Effector memory CD4-positive, alpha-beta T cell (primary cell): ENCODE data around the gene SMPD3.

Experiments
- DNase-seq, 3 donors: peaks; one replicate each; pipeline ENCODE4 v3.0.0-alpha.2; 2020
- H3K27ac ChIP-seq: 2 replicates; pipeline ENCODE4 v1.7.0; 2013; ENCODE audit warnings: mild to moderate bottlenecking, low read length, moderate library complexity; ENCODE audit not compliant: insufficient read depth, poor library complexity, severe bottlenecking
- H3K27me3 ChIP-seq: replicated peaks from 2 replicates; pipeline ENCODE4 v1.7.0; 2013; ENCODE audit warnings: mild to moderate bottlenecking, low read length; ENCODE audit not compliant: insufficient read depth, control insufficient read depth, poor library complexity, severe bottlenecking
- H3K36me3 ChIP-seq: 2 replicates; pipeline ENCODE4 v1.7.0; 2013; ENCODE audit warnings: mild to moderate bottlenecking, low read length, moderate library complexity; ENCODE audit not compliant: control insufficient read depth, insufficient read depth
- H3K4me1 ChIP-seq: 2 replicates; pipeline ENCODE4 v1.7.0; 2013; ENCODE audit warnings: low read length, mild to moderate bottlenecking; ENCODE audit not compliant: control insufficient read depth, insufficient read depth, poor library complexity, severe bottlenecking
- H3K4me3 ChIP-seq: 2 replicates; pipeline ENCODE4 v1.7.0; 2013; ENCODE audit warnings: low read length, low read depth, mild to moderate bottlenecking; ENCODE audit not compliant: insufficient read depth, poor library complexity, severe bottlenecking
- H3K9me3 ChIP-seq: 2 replicates; pipeline ENCODE4 v1.7.0; 2013; ENCODE audit warnings: mild to moderate bottlenecking, low read length, moderate library complexity; ENCODE audit not compliant: control insufficient read depth

SMPD3 gene

DNA sequence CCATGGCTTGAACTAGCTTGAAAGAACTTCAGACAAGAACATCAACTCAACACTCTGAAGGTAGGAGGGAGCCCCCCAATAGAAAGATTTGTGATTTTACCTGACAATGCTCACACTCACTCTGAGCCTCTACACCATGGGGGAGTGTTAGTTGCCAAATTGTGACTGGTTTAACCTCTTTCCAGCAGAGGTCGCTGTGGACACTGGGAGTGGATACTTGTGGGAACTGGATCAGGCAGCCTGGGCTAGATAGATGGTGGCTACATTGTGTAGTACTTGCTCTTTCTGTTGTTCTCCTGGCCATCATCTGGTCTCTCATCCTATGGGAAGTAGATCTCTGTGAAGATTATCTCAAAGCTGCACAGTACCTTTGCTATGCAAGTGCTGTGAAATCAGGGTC lies 2.9 kb downstream of the SMPD3 start:
- H3K36me3 ChIP-seq: no peaks in the 10 kb centered on the region
- H3K9me3 ChIP-seq: no peaks in the 10 kb centered on the region
- no peak overlapping the region for H3K4me3 ChIP-seq
- H3K4me1 ChIP-seq: peaks cover 19% of the 10 kb centered on the region
- H3K27me3 ChIP-seq: peaks cover 13% of the 10 kb centered on the region
- no peak overlapping the region for H3K27ac ChIP-seq
- no peak for DNase-seq

DNA sequence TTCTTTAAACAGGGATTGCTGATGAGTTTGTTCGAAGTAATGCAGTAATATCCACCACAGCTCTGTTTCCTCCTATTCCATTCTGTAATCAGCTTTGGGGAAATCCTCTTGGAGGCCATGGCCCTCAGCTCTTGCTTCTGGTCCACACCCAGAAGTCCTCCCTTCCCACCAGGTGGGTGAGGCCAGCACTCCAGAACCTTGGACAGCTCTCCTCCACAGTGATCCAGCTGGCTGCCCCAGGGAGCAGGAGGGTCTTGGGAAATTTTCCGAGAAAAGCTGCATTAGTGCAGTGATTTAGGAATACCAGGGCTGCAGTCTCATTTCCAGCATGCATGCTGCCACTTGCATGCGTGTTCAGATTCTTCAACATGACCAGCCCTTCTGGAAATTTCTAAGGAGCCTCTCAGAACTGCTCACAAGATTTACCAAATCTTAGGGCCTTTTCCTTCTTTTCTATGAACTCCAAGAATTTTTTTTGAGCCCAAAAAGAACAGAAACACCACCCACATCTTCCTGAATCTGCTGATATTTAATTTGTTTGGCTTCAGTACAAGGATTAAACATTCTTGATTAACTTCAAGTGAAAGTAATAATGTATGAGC lies 4.2 kb downstream of the SMPD3 start:
- DNase-seq: no peak

DNA sequence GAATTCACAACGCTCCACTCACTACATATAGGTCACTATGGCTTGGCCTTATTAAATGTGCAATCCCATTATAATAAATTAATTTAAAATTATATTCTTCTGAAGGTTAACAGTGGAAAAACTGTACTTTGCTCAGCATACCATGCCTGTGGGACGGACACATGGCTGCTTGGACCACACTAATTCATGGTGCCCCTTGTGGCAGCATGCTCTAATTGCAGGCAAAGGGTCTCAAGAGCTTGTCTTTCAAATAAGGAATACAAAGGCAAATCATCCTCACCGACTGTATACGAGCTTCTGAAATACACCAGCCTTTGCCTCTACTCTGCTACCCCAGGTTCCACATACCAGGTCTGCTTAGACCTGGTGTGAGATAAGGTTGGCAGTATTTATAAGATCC lies 11.7 kb downstream of the SMPD3 start:
- Histone ChIP-seq H3K9me3 (no peaks in the 10 kb centered on the region), H3K4me1 (peaks cover 7% of the 10 kb centered on the region), H3K27me3 (no peaks in the 10 kb centered on the region), H3K36me3 (no peaks in the 10 kb centered on the region), H3K4me3 (no peak overlapping the region), H3K27ac (no peak overlapping the region)
- no peak for DNase-seq

More for the DNA sequence above, 4.2 kb downstream of the SMPD3 start:
- Histone ChIP-seq H3K4me1 (peaks cover 19% of the 10 kb centered on the region), H3K27ac (no peak overlapping the region), H3K4me3 (no peak overlapping the region), H3K36me3 (no peaks in the 10 kb centered on the region), H3K9me3 (no peaks in the 10 kb centered on the region), H3K27me3 (peaks cover 13% of the 10 kb centered on the region)

DNA sequence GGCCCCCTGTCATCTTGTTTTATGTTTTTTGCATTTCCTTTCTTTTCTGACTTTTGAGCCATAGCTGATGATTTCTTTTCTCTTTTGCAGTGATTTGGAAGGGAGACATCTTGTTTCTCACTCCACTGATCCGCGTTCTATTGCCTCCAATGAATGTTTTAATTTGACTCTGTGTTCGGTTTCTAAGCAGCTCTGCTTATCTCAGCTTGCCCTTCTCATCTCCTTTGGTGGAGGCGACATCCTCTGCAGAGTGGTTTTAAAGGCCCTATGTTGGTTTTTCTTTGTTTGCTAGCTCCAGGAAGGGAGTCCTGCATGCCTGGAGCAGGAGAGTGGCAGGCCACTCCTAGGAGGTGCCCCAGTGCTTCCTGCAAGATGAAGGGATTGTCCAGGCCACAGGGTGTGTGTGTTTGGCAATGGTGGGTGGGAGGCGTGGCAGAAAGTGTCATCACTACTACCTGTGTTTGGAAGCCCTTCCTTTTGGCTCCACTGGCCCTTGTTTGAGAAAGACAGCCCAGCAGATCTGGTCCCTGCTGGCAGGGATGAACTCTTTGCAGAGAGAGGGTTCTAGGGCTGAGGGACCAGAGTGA lies 13.6 kb downstream of the SMPD3 start:
- H3K27me3 ChIP-seq: no peaks in the 10 kb centered on the region
- H3K4me3 ChIP-seq: no peak overlapping the region
- no peaks in the 10 kb centered on the region for H3K9me3 ChIP-seq
- peaks cover 7% of the 10 kb centered on the region for H3K4me1 ChIP-seq
- no peaks in the 10 kb centered on the region for H3K36me3 ChIP-seq
- DNase-seq: no peak
- H3K27ac ChIP-seq: no peak overlapping the region

DNA sequence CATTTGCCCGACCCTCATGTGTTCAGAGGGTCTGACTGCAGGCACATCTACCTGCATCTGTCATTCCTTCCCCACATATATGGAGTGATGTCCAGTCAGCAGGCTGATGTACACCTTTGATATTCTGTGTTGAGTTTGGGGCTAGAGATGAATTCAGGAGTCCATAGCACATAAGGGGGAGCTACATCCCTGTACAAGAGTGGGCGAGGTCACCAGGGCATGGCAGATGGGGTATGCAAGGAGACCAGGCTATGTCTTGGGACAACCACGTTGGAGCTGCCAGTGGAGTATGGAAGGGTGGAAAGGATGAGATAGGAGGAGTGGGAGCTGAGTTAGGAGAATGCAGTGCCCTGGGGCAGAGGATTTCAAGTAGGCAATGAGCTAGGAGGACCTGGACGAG lies 15.0 kb downstream of the SMPD3 start:
- H3K27me3 ChIP-seq: no peaks in the 10 kb centered on the region
- H3K4me3 ChIP-seq: no peak overlapping the region
- peaks cover 7% of the 10 kb centered on the region for H3K4me1 ChIP-seq
- H3K27ac ChIP-seq: no peak overlapping the region
- H3K36me3 ChIP-seq: no peaks in the 10 kb centered on the region
- no peaks in the 10 kb centered on the region for H3K9me3 ChIP-seq
- no peak for DNase-seq

DNA sequence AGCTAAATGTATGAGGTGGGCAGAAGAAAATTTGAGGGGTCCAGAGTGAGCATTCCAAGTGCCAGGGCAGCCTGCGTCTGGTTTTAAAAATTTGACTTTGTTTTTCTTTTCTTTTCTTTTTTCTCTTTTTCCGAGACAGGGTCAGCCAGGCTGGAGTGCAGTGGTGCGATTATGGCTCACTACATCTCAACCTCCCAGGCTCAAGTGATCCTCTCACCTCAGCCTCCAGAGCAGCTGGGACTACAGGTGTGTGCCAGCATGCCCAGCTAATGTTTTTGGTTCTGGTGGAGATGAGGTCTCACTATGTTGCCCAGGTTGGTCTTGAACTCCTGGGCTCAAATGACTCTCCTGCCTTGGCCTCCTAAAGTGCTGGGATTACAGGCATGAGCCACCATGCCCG lies 15.6 kb downstream of the SMPD3 start:
- Histone ChIP-seq H3K9me3 (no peaks in the 10 kb centered on the region), H3K4me3 (no peak overlapping the region), H3K27me3 (no peaks in the 10 kb centered on the region), H3K4me1 (peaks cover 7% of the 10 kb centered on the region), H3K36me3 (no peaks in the 10 kb centered on the region), H3K27ac (no peak overlapping the region)
- no peak for DNase-seq

DNA sequence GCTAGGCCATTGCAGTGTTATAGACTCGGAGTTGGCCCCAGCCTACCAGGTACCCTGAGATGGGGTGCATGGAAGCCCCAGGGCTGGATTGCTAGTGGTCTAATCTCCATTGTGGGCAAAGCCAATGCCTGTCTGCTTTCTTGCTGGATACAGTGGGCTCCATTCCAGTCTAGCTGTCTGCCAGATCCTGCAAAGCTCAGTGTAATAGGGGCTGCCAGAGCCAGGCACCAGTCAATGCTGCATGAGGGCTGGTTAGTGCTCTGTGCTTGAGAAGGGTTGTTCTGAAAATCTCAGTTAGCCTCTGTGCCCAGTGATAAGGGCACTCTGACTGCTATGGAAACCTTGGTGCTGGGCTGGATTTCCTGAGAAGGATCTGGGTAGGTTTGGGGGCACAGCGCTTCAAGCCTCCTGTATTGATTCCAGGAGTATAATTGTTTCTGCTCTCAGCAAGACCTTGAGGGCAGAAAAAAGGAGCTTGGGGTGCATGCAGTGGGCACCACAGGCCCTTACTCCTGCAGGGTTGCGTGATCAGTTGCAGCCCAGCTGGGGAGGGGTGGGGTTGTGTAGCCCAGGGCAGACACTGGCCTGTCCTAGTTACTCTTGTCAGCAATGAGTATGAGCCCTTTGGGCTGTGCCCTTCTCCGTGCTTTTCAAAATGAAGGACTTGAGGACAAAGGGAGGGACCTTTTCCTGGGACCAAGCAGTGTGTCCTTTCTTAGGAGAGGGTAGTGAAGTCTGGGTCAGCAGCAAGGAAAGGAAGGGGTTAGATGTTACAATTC lies 19.0 kb downstream of the SMPD3 start:
- H3K4me3 ChIP-seq: no peak overlapping the region
- H3K9me3 ChIP-seq: no peaks in the 10 kb centered on the region

DNA sequence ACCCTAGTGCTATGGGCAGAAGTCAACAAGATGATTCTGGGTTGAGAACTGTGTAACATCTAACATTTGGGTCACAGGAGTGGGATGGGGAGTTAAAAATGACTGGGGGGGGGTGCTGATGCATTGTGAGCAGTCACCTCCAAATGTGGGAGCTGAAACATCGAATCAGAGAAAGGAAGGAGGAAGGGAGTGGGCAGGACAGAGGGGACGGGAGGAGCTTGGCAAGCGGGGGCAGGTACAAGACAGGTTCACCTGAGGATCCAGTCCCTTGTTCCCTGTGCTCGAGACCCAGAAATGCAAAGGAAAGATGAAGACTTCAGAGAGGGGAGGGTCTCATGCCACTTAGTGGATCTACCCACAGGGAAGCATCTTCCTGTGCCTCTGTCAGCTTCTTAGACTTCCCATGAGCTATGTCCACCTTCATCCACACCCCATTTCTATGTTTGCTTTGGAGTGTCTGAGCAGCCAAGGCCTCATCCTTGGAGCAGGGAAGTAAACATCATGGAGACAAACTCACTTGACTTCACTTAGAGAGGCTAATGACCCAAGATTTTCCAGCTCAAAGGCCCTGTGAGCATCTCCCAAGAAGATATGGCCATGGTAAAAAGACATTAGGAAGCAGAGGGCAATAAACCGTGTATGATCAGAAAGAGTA lies 20.5 kb downstream of the SMPD3 start:
- no peak overlapping the region for H3K27ac ChIP-seq
- H3K9me3 ChIP-seq: no peaks in the 10 kb centered on the region
- peaks cover 4% of the 10 kb centered on the region for H3K4me1 ChIP-seq
- no peak overlapping the region for H3K4me3 ChIP-seq
- H3K27me3 ChIP-seq: no peaks in the 10 kb centered on the region
- no peak for DNase-seq
- no peaks in the 10 kb centered on the region for H3K36me3 ChIP-seq

More for the DNA sequence above, 19.0 kb downstream of the SMPD3 start:
- Histone ChIP-seq H3K27me3 (no peaks in the 10 kb centered on the region), H3K27ac (no peak overlapping the region), H3K36me3 (no peaks in the 10 kb centered on the region), H3K4me1 (peaks cover 4% of the 10 kb centered on the region)
- no peak for DNase-seq

DNA sequence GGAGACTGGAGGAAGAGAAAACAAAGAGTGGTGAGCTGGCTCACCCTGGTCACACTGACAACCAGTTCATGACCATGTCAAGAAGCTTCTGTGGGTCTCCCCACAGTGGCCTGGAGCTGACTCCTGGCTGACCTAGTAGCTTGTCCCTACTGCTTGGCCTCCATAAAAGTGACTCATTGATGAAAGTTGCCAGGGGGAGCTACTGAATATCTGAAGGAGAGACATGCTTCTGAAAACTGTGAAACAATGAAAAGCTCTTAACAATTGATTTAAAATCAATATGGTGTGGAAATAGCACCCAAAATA lies 22.0 kb downstream of the SMPD3 start:
- no peak for DNase-seq
- Histone ChIP-seq H3K4me1 (peaks cover 4% of the 10 kb centered on the region), H3K4me3 (no peak overlapping the region), H3K27me3 (no peaks in the 10 kb centered on the region), H3K9me3 (no peaks in the 10 kb centered on the region), H3K27ac (no peak overlapping the region), H3K36me3 (no peaks in the 10 kb centered on the region)
